NCI-H1694 (cell line): ENCODE data around the gene DNAI4.
"Not testable (repeated sequence)": the region's sequence is repeated elsewhere in the genome, so short reads cannot be mapped to it uniquely, and the experiment has no call there.

Experiments
- DNase-seq: peaks from one replicate; lab custom pipeline; 2025; lab: John Stamatoyannopoulos, UW

DNAI4 gene

GRCh38 chr1:66924756-66925557 lies at the start of gene DNAI4, which contains the start of gene MIER1:
Gene DNAI4, minus strand, starts transcription at chr1:66924856. Its CDS starts 25 bp downstream, at chr1:66924831.
Gene MIER1, plus strand, starts transcription at chr1:66924990. Its CDS starts 39 bp downstream, at chr1:66925029.
- DNase-seq: peak; percentile 98

- no peak for DNase-seq
These were observed 43.9 kb upstream of the DNAI4 start for GRCh38 chr1:66968574-66968973.

GRCh38 chr1:66966188-66966873 lies 41.7 kb upstream of the DNAI4 start:
- not testable (repeated sequence) for DNase-seq

GRCh38 chr1:66957938-66958337 lies 33.3 kb upstream of the DNAI4 start:
- no peak for DNase-seq

GRCh38 chr1:66954208-66954607 lies 29.6 kb upstream of the DNAI4 start:
- no peak for DNase-seq

GRCh38 chr1:66951513-66951912 lies 26.9 kb upstream of the DNAI4 start:
- DNase-seq: no peak

GRCh38 chr1:66947267-66947666 lies 22.6 kb upstream of the DNAI4 start:
- no peak for DNase-seq

- no peak for DNase-seq
These were observed 20.7 kb upstream of the DNAI4 start for GRCh38 chr1:66945316-66945715.

- no peak for DNase-seq
These were observed 19.9 kb upstream of the DNAI4 start for GRCh38 chr1:66944330-66945274.

GRCh38 chr1:66943361-66943969 lies 18.8 kb upstream of the DNAI4 start:
- DNase-seq: no peak

GRCh38 chr1:66940981-66941380 lies 16.3 kb upstream of the DNAI4 start:
- DNase-seq: no peak

- DNase-seq: no peak
These were observed 14.0 kb upstream of the DNAI4 start for GRCh38 chr1:66938613-66939012.

- DNase-seq: no peak
These were observed 13.0 kb upstream of the DNAI4 start for GRCh38 chr1:66937529-66938234.

- DNase-seq: no peak
These were observed 9.4 kb upstream of the DNAI4 start for GRCh38 chr1:66933887-66934700.

GRCh38 chr1:66932291-66932690 lies 7.6 kb upstream of the DNAI4 start:
- DNase-seq: no peak

GRCh38 chr1:66931590-66931989 lies 6.9 kb upstream of the DNAI4 start:
- no peak for DNase-seq

GRCh38 chr1:66930823-66931174 lies 6.1 kb upstream of the DNAI4 start:
- DNase-seq: no peak

- DNase-seq: peak; percentile 82
These were observed 5.6 kb upstream of the DNAI4 start for GRCh38 chr1:66929999-66930822.

- DNase-seq: no peak
These were observed 5.0 kb upstream of the DNAI4 start for GRCh38 chr1:66929691-66929998.
